GM23338 (cell line): Measurements from ENCODE around the gene CDK2.

Experiments
- CREB1 ChIP-seq: fragments of 250-450 bp; sonication (Bioruptor Pico); IDR thresholded peaks from 2 replicates; pipeline ENCODE4 v1.5.0; 2020; ENCODE audit warnings: low read depth, mild to moderate bottlenecking, moderate library complexity
- CTCF ChIP-seq, 2 experiments: fragments of 200-600 bp in 1 of 2; sonication (generic) in 1 of 2; conservative IDR thresholded peaks; 2 replicates each; pipeline versions ENCODE4 v1.5.1 to v1.6.1; 2016 to 2017; ENCODE audit warnings: antibody characterized with exemption in 2 of 2, low read depth in 2 of 2, mild to moderate bottlenecking in 2 of 2, moderate library complexity in 1 of 2
- ETS1 ChIP-seq: IDR thresholded peaks from 2 replicates; pipeline ENCODE4 v1.6.1; 2016; ENCODE audit warnings: antibody characterized with exemption
- EZH2 ChIP-seq: fragments of 200-600 bp; sonication (generic); IDR thresholded peaks from one replicate; pipeline ENCODE4 v1.8.0; 2017; ENCODE audit warnings: antibody characterized with exemption, mild to moderate bottlenecking, low read depth; ENCODE audit not compliant: unreplicated experiment
- EZH2phosphoT487 ChIP-seq: fragments of 200-600 bp; sonication (generic); IDR thresholded peaks from one replicate; pipeline ENCODE4 v1.8.1; 2018; ENCODE audit warnings: antibody characterized with exemption; ENCODE audit not compliant: unreplicated experiment
- JUNB ChIP-seq: IDR thresholded peaks from one replicate; pipeline ENCODE4 v1.6.1; 2016; ENCODE audit warnings: antibody characterized with exemption; ENCODE audit not compliant: unreplicated experiment
- NANOG ChIP-seq: IDR thresholded peaks from 2 replicates; pipeline ENCODE4 v1.6.1; 2016; ENCODE audit warnings: antibody characterized with exemption, borderline replicate concordance
- POLR2AphosphoS5 ChIP-seq: IDR thresholded peaks from 2 replicates; pipeline ENCODE4 v1.6.1; 2016; ENCODE audit warnings: antibody characterized with exemption, low read depth
- REST ChIP-seq: IDR thresholded peaks from one replicate; pipeline ENCODE4 v1.6.1; 2018; ENCODE audit warnings: antibody characterized with exemption; ENCODE audit not compliant: unreplicated experiment
- STAT1 ChIP-seq: IDR thresholded peaks from one replicate; pipeline ENCODE4 v1.6.1; 2016; ENCODE audit warnings: antibody characterized with exemption; ENCODE audit not compliant: unreplicated experiment
- TF ChIP-seq, protein P1 (sequence below): fragments of 250-450 bp; sonication (Bioruptor Pico); IDR thresholded peaks from 2 replicates; pipeline ENCODE4 v1.5.0; 2020; ENCODE audit warnings: mild to moderate bottlenecking, moderate library complexity

DNA sequence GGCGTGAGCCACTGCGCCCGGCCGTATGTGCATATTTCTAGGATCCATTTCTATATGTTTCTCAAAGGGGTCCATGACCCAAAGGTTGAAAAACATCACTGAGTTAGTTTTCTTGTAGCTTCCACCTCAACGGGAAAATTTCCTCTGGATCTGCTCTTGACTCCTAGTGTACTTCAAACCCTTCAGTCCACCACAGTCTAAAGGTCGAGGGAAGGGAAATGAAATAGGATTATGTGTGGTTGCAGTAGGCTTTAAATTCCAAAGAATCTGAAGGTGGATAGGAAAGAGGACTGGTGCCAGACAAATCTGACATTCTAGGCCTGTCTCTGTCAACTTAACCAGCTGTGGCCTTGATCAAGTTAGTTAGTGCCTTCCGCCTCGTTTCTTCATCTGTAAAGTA lies 28.7 kb downstream of the CDK2 start:
- no peak for TF ChIP-seq CTCF (conservative IDR thresholded peaks at IDR 0.05; ENCODE audit: low read depth in 2 of 2)
- TF ChIP-seq CREB1 (CRISPR knock-in tag), result no peak
- TF ChIP-seq POLR2AphosphoS5, result no peak
- no peak for TF ChIP-seq REST
- TF ChIP-seq EZH2, result no peak
- TF ChIP-seq EZH2phosphoT487, result no peak
- no peak for TF ChIP-seq ETS1
- TF ChIP-seq JUNB, result no peak
- TF ChIP-seq NANOG, result no peak
- TF ChIP-seq STAT1, result no peak
- TF ChIP-seq, protein P1, sequence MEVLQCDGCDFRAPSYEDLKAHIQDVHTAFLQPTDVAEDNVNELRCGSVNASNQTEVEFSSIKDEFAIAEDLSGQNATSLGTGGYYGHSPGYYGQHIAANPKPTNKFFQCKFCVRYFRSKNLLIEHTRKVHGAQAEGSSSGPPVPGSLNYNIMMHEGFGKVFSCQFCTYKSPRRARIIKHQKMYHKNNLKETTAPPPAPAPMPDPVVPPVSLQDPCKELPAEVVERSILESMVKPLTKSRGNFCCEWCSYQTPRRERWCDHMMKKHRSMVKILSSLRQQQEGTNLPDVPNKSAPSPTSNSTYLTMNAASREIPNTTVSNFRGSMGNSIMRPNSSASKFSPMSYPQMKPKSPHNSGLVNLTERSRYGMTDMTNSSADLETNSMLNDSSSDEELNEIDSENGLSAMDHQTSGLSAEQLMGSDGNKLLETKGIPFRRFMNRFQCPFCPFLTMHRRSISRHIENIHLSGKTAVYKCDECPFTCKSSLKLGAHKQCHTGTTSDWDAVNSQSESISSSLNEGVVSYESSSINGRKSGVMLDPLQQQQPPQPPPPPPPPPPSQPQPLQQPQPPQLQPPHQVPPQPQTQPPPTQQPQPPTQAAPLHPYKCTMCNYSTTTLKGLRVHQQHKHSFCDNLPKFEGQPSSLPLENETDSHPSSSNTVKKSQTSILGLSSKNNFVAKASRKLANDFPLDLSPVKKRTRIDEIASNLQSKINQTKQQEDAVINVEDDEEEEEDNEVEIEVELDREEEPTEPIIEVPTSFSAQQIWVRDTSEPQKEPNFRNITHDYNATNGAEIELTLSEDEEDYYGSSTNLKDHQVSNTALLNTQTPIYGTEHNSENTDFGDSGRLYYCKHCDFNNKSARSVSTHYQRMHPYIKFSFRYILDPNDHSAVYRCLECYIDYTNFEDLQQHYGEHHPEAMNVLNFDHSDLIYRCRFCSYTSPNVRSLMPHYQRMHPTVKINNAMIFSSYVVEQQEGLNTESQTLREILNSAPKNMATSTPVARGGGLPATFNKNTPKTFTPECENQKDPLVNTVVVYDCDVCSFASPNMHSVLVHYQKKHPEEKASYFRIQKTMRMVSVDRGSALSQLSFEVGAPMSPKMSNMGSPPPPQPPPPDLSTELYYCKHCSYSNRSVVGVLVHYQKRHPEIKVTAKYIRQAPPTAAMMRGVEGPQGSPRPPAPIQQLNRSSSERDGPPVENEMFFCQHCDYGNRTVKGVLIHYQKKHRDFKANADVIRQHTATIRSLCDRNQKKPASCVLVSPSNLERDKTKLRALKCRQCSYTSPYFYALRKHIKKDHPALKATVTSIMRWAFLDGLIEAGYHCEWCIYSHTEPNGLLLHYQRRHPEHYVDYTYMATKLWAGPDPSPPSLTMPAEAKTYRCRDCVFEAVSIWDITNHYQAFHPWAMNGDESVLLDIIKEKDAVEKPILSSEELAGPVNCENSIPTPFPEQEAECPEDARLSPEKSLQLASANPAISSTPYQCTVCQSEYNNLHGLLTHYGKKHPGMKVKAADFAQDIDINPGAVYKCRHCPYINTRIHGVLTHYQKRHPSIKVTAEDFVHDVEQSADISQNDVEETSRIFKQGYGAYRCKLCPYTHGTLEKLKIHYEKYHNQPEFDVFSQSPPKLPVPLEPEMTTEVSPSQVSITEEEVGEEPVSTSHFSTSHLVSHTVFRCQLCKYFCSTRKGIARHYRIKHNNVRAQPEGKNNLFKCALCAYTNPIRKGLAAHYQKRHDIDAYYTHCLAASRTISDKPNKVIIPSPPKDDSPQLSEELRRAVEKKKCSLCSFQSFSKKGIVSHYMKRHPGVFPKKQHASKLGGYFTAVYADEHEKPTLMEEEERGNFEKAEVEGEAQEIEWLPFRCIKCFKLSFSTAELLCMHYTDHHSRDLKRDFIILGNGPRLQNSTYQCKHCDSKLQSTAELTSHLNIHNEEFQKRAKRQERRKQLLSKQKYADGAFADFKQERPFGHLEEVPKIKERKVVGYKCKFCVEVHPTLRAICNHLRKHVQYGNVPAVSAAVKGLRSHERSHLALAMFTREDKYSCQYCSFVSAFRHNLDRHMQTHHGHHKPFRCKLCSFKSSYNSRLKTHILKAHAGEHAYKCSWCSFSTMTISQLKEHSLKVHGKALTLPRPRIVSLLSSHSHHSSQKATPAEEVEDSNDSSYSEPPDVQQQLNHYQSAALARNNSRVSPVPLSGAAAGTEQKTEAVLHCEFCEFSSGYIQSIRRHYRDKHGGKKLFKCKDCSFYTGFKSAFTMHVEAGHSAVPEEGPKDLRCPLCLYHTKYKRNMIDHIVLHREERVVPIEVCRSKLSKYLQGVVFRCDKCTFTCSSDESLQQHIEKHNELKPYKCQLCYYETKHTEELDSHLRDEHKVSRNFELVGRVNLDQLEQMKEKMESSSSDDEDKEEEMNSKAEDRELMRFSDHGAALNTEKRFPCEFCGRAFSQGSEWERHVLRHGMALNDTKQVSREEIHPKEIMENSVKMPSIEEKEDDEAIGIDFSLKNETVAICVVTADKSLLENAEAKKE (CRISPR knock-in tag), result no peak
